ENCODE measurements around the gene DAGLA.

DAGLA gene

GRCh38 chr11:61743486-61744095, 63.4 kb downstream of the DAGLA start:
- no peak for DNase-seq (ENCODE audit: low read depth)
- no peak overlapping the region for H3K4me3 ChIP-seq (ENCODE audit: control insufficient read depth, low read depth, low read length)

GRCh38 chr11:61744181-61744580, 64.0 kb downstream of the DAGLA start:
- no peak overlapping the region for H3K4me3 ChIP-seq (ENCODE audit: control insufficient read depth, low read depth, low read length)
- DNase-seq (ENCODE audit: low read depth): peak; percentile 11
- no peak for TF ChIP-seq CTCF (conservative IDR thresholded peaks at IDR 0.05; ENCODE audit: control insufficient read depth, insufficient read depth, low read depth, low read length)

More at GRCh38 chr11:61743486-61744095, 63.4 kb downstream of the DAGLA start:
- TF ChIP-seq CTCF (conservative IDR thresholded peaks at IDR 0.05; ENCODE audit: control insufficient read depth, insufficient read depth, low read depth, low read length): no peak

- no peak for TF ChIP-seq CTCF (conservative IDR thresholded peaks at IDR 0.05; ENCODE audit: control insufficient read depth, insufficient read depth, low read depth, low read length)
- H3K4me3 ChIP-seq (ENCODE audit: control insufficient read depth, low read depth, low read length): no peak overlapping the region
- DNase-seq (ENCODE audit: low read depth): no peak
These were observed 64.5 kb downstream of the DAGLA start for GRCh38 chr11:61744609-61745156.

- no peak overlapping the region for H3K4me3 ChIP-seq (ENCODE audit: control insufficient read depth, low read depth, low read length)
- TF ChIP-seq CTCF (conservative IDR thresholded peaks at IDR 0.05; ENCODE audit: control insufficient read depth, insufficient read depth, low read depth, low read length): no peak
- no peak for DNase-seq (ENCODE audit: low read depth)
These were observed 65.7 kb downstream of the DAGLA start for GRCh38 chr11:61745781-61746441.

GRCh38 chr11:61746442-61747191, 66.4 kb downstream of the DAGLA start:
- no peak for DNase-seq (ENCODE audit: low read depth)
- no peak overlapping the region for H3K4me3 ChIP-seq (ENCODE audit: control insufficient read depth, low read depth, low read length)
- TF ChIP-seq CTCF (conservative IDR thresholded peaks at IDR 0.05; ENCODE audit: control insufficient read depth, insufficient read depth, low read depth, low read length): no peak

- DNase-seq (ENCODE audit: low read depth): peak; percentile 64
- TF ChIP-seq CTCF (conservative IDR thresholded peaks at IDR 0.05; ENCODE audit: control insufficient read depth, insufficient read depth, low read depth, low read length): peak; percentile 83
- no peak overlapping the region for H3K4me3 ChIP-seq (ENCODE audit: control insufficient read depth, low read depth, low read length)
These were observed 67.2 kb downstream of the DAGLA start for GRCh38 chr11:61747192-61747966.
